Right hindlimb (tissue), 1 donor: Measurements from ENCODE around the gene DBNDD2.

Experiments used
- DNase-seq: peaks from one replicate; pipeline ENCODE4 v3.0.0-alpha.2; 2018

The DBNDD2 gene

GRCh38 chr20:45387274-45387673 lies 20.8 kb upstream of the DBNDD2 start:
- DNase-seq = no peak

- no peak for DNase-seq
Observed at GRCh38 chr20:45390931-45391330, 17.2 kb upstream of the DBNDD2 start.

GRCh38 chr20:45391559-45391958 lies 16.5 kb upstream of the DBNDD2 start:
- DNase-seq = no peak

- DNase-seq = no peak
Observed at GRCh38 chr20:45392733-45393132, 15.4 kb upstream of the DBNDD2 start.

GRCh38 chr20:45394221-45395113 lies 13.6 kb upstream of the DBNDD2 start:
- no peak for DNase-seq

GRCh38 chr20:45395114-45395415 lies 13.0 kb upstream of the DBNDD2 start:
- no peak for DNase-seq

GRCh38 chr20:45399018-45399417 lies 9.1 kb upstream of the DBNDD2 start:
- DNase-seq = no peak

- DNase-seq = no peak
Observed at GRCh38 chr20:45400346-45401031, 7.6 kb upstream of the DBNDD2 start.

- DNase-seq = no peak
Observed at GRCh38 chr20:45402946-45403345, 5.1 kb upstream of the DBNDD2 start.

GRCh38 chr20:45404438-45404837 lies 3.7 kb upstream of the DBNDD2 start:
- no peak for DNase-seq

- DNase-seq = peak; percentile 26
Observed at GRCh38 chr20:45405571-45406259, 2.4 kb upstream of the DBNDD2 start.

GRCh38 chr20:45406260-45407066 lies 1.6 kb upstream of the DBNDD2 start:
- DNase-seq = peak; percentile 37

- peak; percentile 37 for DNase-seq
Observed at GRCh38 chr20:45407067-45407745, 883 bp upstream of the DBNDD2 start.

GRCh38 chr20:45408646-45409213 lies 641 bp downstream of the DBNDD2 start:
- DNase-seq = no peak

- no peak for DNase-seq
Observed at GRCh38 chr20:45409521-45410272, 1.6 kb downstream of the DBNDD2 start.

- DNase-seq = no peak
Observed at GRCh38 chr20:45410887-45411286, 2.8 kb downstream of the DBNDD2 start.

GRCh38 chr20:45412653-45413052 lies 4.6 kb downstream of the DBNDD2 start:
- no peak for DNase-seq

- DNase-seq = no peak
Observed at GRCh38 chr20:45413479-45413878, 5.4 kb downstream of the DBNDD2 start.

GRCh38 chr20:45415822-45416637 lies 7.9 kb downstream of the DBNDD2 start, which contains the start of gene PIGT:
Gene PIGT, plus strand, starts transcription at chr20:45416141. Its CDS starts 16 bp downstream, at chr20:45416157.
- DNase-seq = peak; percentile 92

GRCh38 chr20:45416917-45417316 lies 8.8 kb downstream of the DBNDD2 start:
- DNase-seq = no peak
